Measurements from ENCODE around the gene RBMS3.

DNA sequence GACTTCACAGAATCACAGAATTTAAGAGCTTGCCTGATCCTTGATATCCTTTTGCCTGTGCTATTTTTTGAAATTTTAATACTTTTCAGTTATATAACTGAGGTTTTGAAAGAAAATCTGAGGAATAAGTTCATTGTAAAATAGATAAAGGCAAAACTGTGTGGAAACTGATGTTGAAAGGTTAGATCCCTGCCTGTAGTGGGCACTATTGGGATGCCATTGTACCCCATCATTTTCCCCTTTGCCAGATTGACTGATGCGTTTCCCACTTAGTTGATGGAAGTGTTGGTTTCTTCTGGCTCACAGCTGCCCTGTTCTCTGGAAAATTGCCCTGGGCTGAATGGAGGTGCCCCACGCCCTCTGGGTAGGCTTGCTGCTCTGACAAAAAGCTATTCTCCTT, 387.9 kb downstream of the RBMS3 start:
- TF ChIP-seq POLR2A (IDR thresholded peaks at IDR 0.05; ENCODE audit: low read length) (no peak), GATA1 (IDR thresholded peaks at IDR 0.05; ENCODE audit: low read depth, low read length) (no peak)

All from erythroblast (primary cell).